IMR-90 (cell line): ENCODE results near the gene KIF16B.
"Not testable (repeated sequence)": the region's sequence is repeated elsewhere in the genome, so short reads cannot be mapped to it uniquely, and the experiment has no call there.

Experiments used
- CEBPB ChIP-seq: IDR thresholded peaks from 2 replicates; pipeline ENCODE4 v1.6.1; 2012; ENCODE audit warnings: low read depth, low read length, improper control_type of control experiment
- CTCF ChIP-seq: conservative IDR thresholded peaks from 2 replicates; pipeline ENCODE4 v1.5.1; 2012; ENCODE audit warnings: mild to moderate bottlenecking, low read depth, low read length, improper control_type of control experiment
- MXI1 ChIP-seq: IDR thresholded peaks from 2 replicates; pipeline ENCODE4 v1.6.1; 2012; ENCODE audit warnings: low read depth, mild to moderate bottlenecking, low read length, moderate library complexity, borderline replicate concordance
- POLR2A ChIP-seq: IDR thresholded peaks from 2 replicates; pipeline ENCODE4 v1.6.1; 2012; ENCODE audit warnings: mild to moderate bottlenecking, low read depth, low read length
- RFX5 ChIP-seq: IDR thresholded peaks from 2 replicates; pipeline ENCODE4 v1.8.0; 2012; ENCODE audit warnings: low read depth, mild to moderate bottlenecking, low read length, moderate library complexity
- TF ChIP-seq, protein P1 (sequence below): fragments of 150-350 bp; IDR thresholded peaks from 2 replicates; pipeline ENCODE4 v1.6.1; 2017; ENCODE audit warnings: mild to moderate bottlenecking, antibody characterized with exemption, low read length, low read depth

- not testable (repeated sequence) for TF ChIP-seq CTCF, POLR2A, RFX5, CEBPB, MXI1
- TF ChIP-seq, protein P1, sequence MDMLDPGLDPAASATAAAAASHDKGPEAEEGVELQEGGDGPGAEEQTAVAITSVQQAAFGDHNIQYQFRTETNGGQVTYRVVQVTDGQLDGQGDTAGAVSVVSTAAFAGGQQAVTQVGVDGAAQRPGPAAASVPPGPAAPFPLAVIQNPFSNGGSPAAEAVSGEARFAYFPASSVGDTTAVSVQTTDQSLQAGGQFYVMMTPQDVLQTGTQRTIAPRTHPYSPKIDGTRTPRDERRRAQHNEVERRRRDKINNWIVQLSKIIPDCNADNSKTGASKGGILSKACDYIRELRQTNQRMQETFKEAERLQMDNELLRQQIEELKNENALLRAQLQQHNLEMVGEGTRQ, result not testable (repeated sequence)
Observed at GRCh38 chr20:16439540-16439939, 133.7 kb downstream of the KIF16B start.
